Stomach smooth muscle (tissue), 2 donors: Measurements from ENCODE around the gene SUMF1.

ENCODE experiments used
- H3K27ac ChIP-seq: one replicate; pipeline ENCODE4 v1.7.0; 2013; ENCODE audit warnings: mild to moderate bottlenecking, low read length, inconsistent platforms
- H3K27me3 ChIP-seq, 2 donors: one replicate each; pipeline ENCODE4 v1.7.0; 2013; ENCODE audit warnings: low read length in 2 of 2; ENCODE audit not compliant: insufficient read depth in 2 of 2, control insufficient read depth in 1 of 2
- H3K36me3 ChIP-seq, 2 donors: one replicate each; pipeline ENCODE4 v1.7.0; 2013; ENCODE audit warnings: low read length in 2 of 2; ENCODE audit not compliant: control insufficient read depth in 2 of 2, insufficient read depth in 2 of 2
- H3K4me1 ChIP-seq: one replicate; pipeline ENCODE4 v1.7.0; 2013; ENCODE audit warnings: low read length; ENCODE audit not compliant: control insufficient read depth, insufficient read depth
- H3K4me3 ChIP-seq, 2 donors: one replicate each; pipeline ENCODE4 v1.7.0; 2013; ENCODE audit warnings: low read length in 2 of 2
- H3K9ac ChIP-seq, 2 donors: one replicate each; pipeline ENCODE4 v1.7.0; 2013; ENCODE audit warnings: low read length in 2 of 2, mild to moderate bottlenecking in 1 of 2
- H3K9me3 ChIP-seq, 2 donors: one replicate each; pipeline ENCODE4 v1.7.0; 2013; ENCODE audit warnings: low read length in 2 of 2; ENCODE audit not compliant: control insufficient read depth in 2 of 2
- donor health status: healthy.
- donor health status: Pancreatic carcinoma.

SUMF1 gene

GRCh38 chr3:4475804-4476203, 8.7 kb upstream of the SUMF1 start:
- Histone ChIP-seq H3K4me3 (no peak overlapping the region), H3K36me3 (no peaks in the 10 kb centered on the region), H3K9ac (no peak overlapping the region), H3K27me3 (no peaks in the 10 kb centered on the region), H3K9me3 (no peaks in the 10 kb centered on the region), H3K4me1 (no peaks in the 10 kb centered on the region), H3K27ac (no peak overlapping the region)

DNA sequence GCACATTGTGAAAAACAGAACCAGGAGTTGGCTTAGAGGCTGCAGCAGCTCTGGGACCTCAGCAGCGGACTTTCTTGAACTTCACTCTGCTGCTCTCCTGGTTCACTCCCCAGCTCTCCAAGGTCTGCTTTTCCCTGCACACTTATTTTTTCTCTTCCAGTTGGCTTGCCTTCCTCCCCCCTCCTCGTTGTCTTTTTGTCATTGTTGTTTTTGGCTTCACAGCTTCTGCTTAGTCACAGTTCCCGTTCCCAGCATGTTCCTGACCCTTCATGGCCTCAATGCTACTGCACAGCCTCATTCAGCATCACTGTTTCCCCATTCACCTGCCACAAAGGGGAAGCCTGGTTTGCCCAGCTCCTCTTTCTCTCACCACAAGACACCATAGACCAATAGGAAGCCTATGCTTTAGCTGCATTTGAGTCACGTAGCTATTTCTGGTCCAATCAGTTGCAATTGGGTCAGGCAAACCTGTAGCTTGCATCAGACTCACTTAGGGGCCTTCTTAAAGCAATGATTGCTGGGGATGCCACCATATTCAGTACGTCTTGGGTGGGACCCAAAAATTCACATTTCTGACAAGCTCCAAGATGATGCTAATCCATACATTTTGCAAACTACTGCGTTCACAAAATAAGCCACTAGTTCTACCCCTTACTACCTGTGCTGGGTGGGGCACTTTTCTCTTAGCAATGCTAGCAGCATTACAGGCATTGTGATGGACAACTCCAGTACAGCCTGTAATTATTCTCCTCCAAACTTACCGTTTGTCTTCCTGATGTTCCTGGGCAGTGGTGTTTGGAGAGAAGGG, 7.8 kb upstream of the SUMF1 start:
- Histone ChIP-seq H3K9ac (no peak overlapping the region), H3K9me3 (no peaks in the 10 kb centered on the region), H3K36me3 (no peaks in the 10 kb centered on the region), H3K27ac (no peak overlapping the region), H3K27me3 (no peaks in the 10 kb centered on the region), H3K4me3 (no peak overlapping the region), H3K4me1 (no peaks in the 10 kb centered on the region)

DNA sequence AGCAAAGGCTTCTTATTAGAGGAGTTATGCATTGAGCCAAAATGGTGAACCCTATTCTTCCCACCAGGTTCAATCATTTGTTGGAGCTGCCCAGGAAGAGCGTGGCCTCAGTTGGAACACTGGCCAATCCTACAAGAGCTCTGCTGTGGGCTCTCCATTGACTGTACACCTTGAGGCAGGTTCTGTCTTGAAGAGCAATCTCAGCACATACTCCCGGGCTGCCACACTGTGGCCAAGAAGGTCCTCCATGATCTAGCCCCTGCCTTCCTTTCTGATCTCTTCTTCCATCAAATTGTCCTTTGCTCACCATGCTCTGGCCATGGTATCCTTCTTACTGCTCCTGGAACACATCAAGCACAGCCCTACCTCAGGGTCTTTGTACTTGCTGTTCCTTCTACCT, 5.7 kb upstream of the SUMF1 start:
- Histone ChIP-seq H3K36me3 (no peaks in the 10 kb centered on the region), H3K27me3 (no peaks in the 10 kb centered on the region), H3K4me3 (no peak overlapping the region), H3K9me3 (no peaks in the 10 kb centered on the region), H3K9ac (no peak overlapping the region), H3K27ac (no peak overlapping the region), H3K4me1 (no peaks in the 10 kb centered on the region)

GRCh38 chr3:4472312-4472711, 5.2 kb upstream of the SUMF1 start:
- Histone ChIP-seq H3K4me3 (no peak overlapping the region), H3K27ac (no peak overlapping the region), H3K27me3 (no peaks in the 10 kb centered on the region), H3K4me1 (peaks cover 3% of the 10 kb centered on the region), H3K9ac (no peak overlapping the region), H3K36me3 (no peaks in the 10 kb centered on the region), H3K9me3 (no peaks in the 10 kb centered on the region)

- Histone ChIP-seq H3K36me3 (peaks cover 0 to under 1% of the 10 kb centered on the region in 2 donors), H3K4me1 (peaks cover 6% of the 10 kb centered on the region), H3K27ac (no peak overlapping the region), H3K9me3 (no peaks in the 10 kb centered on the region), H3K9ac (no peak overlapping the region), H3K4me3 (no peak overlapping the region), H3K27me3 (no peaks in the 10 kb centered on the region)
These were observed 4.8 kb upstream of the SUMF1 start for GRCh38 chr3:4471907-4472306.

- Histone ChIP-seq H3K36me3 (peaks cover 0 to 2% of the 10 kb centered on the region in 2 donors), H3K27me3 (no peaks in the 10 kb centered on the region), H3K9me3 (no peaks in the 10 kb centered on the region), H3K9ac (peak overlapping the region; percentile 77 to 90), H3K4me3 (peak overlapping the region; percentile 80 to 94), H3K27ac (peak overlapping the region; percentile 76), H3K4me1 (peaks cover 9% of the 10 kb centered on the region)
These were observed 426 bp upstream of the SUMF1 start for GRCh38 chr3:4467522-4467867.

GRCh38 chr3:4464576-4464975, 2.5 kb downstream of the SUMF1 start:
- H3K9me3 ChIP-seq = no peaks in the 10 kb centered on the region
- no peak overlapping the region for H3K4me3 ChIP-seq
- no peak overlapping the region for H3K27ac ChIP-seq
- H3K9ac ChIP-seq = no peak overlapping the region
- H3K36me3 ChIP-seq = peaks cover 0 to 2% of the 10 kb centered on the region in 2 donors
- no peaks in the 10 kb centered on the region for H3K27me3 ChIP-seq
- H3K4me1 ChIP-seq = peaks cover 9% of the 10 kb centered on the region

DNA sequence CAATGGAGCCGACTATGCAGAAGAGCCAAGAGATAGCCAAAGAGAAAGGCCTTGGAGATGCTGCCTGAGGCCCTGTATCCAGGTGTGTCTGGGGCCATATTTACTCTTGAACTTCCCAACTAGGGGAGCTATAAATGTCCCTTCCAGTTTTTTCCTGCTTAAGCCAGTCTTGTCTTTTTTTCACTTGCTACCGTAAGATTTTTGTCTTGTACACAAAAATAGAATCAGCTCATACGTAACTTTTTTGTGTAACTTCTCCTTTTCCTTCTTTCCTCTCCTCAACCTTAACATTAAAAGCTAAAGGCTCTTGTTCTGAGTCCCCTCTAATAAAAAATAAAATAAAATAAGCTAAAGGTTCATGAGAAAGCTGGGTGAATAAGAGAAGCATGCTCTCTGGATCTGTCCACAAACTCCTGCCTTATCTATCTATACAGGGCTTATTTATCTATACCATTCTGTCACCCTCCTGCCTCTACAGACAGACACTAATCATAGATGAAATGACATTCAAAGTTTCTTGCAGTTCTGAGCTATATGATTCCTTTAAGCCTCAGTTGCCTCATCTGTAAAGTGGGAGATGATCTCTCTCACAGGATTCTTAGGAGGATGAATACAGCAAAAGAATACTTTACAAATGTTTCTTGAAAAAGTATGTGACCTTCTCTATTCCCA, 4.6 kb downstream of the SUMF1 start:
- H3K36me3 ChIP-seq = peaks cover 0 to 2% of the 10 kb centered on the region in 2 donors
- no peaks in the 10 kb centered on the region for H3K27me3 ChIP-seq
- H3K4me1 ChIP-seq = peaks cover 8% of the 10 kb centered on the region
- H3K9me3 ChIP-seq = no peaks in the 10 kb centered on the region
- no peak overlapping the region for H3K27ac ChIP-seq
- no peak overlapping the region for H3K9ac ChIP-seq
- no peak overlapping the region for H3K4me3 ChIP-seq

DNA sequence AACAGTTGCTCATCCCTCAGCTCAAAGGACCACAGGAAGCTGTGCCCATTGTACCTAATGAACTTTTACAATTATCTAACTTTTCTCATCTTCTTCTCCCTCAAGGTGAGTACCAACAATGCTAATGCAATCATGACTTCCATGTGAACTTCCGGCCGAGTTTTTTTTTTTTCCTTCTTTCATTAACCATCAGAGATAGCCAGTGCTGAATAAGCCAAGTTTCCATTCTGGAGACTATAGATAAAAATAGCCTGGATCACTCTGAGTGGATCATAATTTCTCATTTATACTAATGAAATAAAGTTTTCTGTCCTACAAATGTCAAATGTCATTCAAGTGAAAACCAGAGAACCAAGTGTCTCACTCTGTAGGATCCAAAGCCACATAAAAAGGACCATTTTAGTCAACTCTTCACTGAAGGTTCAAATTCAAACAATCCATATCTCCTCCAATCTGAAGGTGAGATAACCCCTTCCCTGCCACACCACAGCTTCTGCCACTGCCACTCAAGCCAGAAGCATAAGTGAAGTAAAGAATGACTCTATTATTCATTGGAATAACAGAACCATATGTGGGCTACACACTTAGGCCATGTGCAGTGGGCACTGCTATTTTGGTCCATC, 5.5 kb downstream of the SUMF1 start:
- H3K27me3 ChIP-seq = no peaks in the 10 kb centered on the region

GRCh38 chr3:4460334-4460733, 6.7 kb downstream of the SUMF1 start:
- H3K27me3 ChIP-seq = no peaks in the 10 kb centered on the region
- H3K27ac ChIP-seq = no peak overlapping the region
- H3K4me3 ChIP-seq = no peak overlapping the region
- H3K9ac ChIP-seq = no peak overlapping the region
- H3K9me3 ChIP-seq = no peaks in the 10 kb centered on the region
- H3K4me1 ChIP-seq = no peaks in the 10 kb centered on the region
- no peaks in the 10 kb centered on the region for H3K36me3 ChIP-seq

More for the DNA sequence above, 5.5 kb downstream of the SUMF1 start:
- no peak overlapping the region for H3K4me3 ChIP-seq
- H3K4me1 ChIP-seq = peaks cover 3% of the 10 kb centered on the region
- H3K36me3 ChIP-seq = no peaks in the 10 kb centered on the region
- H3K9me3 ChIP-seq = no peaks in the 10 kb centered on the region
- H3K27ac ChIP-seq = no peak overlapping the region
- H3K9ac ChIP-seq = no peak overlapping the region

DNA sequence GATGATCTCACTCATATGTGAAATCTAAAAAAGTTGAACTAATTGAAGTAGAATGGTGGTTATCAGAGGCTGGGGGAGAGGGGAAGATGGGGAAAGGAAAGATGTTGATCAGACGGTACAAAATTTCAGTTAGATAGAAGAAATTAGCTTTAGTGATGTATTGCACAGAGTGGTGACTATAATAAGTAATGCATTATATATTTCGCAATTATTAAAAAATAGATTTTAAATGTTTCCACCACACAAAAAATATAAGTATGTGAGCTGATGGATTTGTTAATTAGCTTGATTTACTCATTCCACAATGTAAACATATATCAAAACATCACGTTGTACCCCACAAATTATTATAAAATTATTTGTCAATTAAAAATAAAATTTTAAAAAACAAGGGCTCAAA, 8.1 kb downstream of the SUMF1 start:
- Histone ChIP-seq H3K9me3 (no peaks in the 10 kb centered on the region), H3K9ac (no peak overlapping the region), H3K4me1 (no peaks in the 10 kb centered on the region), H3K4me3 (no peak overlapping the region), H3K36me3 (no peaks in the 10 kb centered on the region), H3K27me3 (no peaks in the 10 kb centered on the region), H3K27ac (no peak overlapping the region)
